Caco-2 (cell line): ENCODE data around the gene SORCS2. TPM values are rescaled to one million over a fixed set of nuclear protein-coding genes. Genes with fewer than 3 reads are reported as not detected.
A peak's percentile ranks its signal among the peaks of the same experiment; 100 is the strongest.

Experiments used
- BruUV-seq: library from RNA; stranded (reverse); fragments of 400-500 nt; replicated peaks from 2 replicates; lab custom pipeline; 2021; lab: Mats Ljungman, UMichigan
- CTCF ChIA-PET: fragments of 300-600 bp; sonication (Branson Sonifier 250); formaldehyde crosslinking; loops from one replicate; lab custom pipeline; 2022; ENCODE audit warnings: antibody characterized with exemption; lab: Charles Lee
- POLR2A ChIA-PET: fragments of 300-600 bp; sonication (Branson Sonifier 250); formaldehyde crosslinking; loops from one replicate; lab custom pipeline; 2022; ENCODE audit warnings: antibody characterized with exemption; lab: Charles Lee
- DNase-seq, 2 experiments: peaks; one replicate each; pipeline versions ENCODE4 v3.0.0 to v3.0.0-alpha.2; 2020 to 2022
- H3K27me3 ChIP-seq: replicated peaks from 2 replicates; pipeline ENCODE4 v1.6.0; 2011; ENCODE audit warnings: low read length; ENCODE audit not compliant: control insufficient read depth, insufficient read depth
- H3K36me3 ChIP-seq: 2 replicates; pipeline ENCODE4 v1.5.1; 2011; ENCODE audit warnings: low read length; ENCODE audit not compliant: control insufficient read depth, insufficient read depth
- H3K4me1 ChIP-seq: fragments of 250-450 bp; sonication (Bioruptor Pico); 2 replicates; pipeline ENCODE4 v1.5.1; 2020; ENCODE audit warnings: mild to moderate bottlenecking
- H3K4me3 ChIP-seq: 2 replicates; pipeline ENCODE4 v1.5.1; 2011; ENCODE audit warnings: low read depth, mild to moderate bottlenecking, control low read depth, low read length
- H3K9me3 ChIP-seq: fragments of 250-450 bp; sonication (Bioruptor Pico); 2 replicates; pipeline ENCODE4 v1.5.1; 2020; ENCODE audit warnings: mild to moderate bottlenecking, moderate library complexity
- H3K27ac Mint-ChIP-seq: one replicate; pipeline ENCODE4 v1.8.0; 2022; ENCODE audit warnings: mixed read lengths; ENCODE audit not compliant: unreplicated experiment
- H3K27me3 Mint-ChIP-seq: one replicate; pipeline ENCODE4 v1.8.0; 2022; ENCODE audit warnings: mixed read lengths; ENCODE audit not compliant: insufficient read depth, unreplicated experiment
- H3K36me3 Mint-ChIP-seq: one replicate; pipeline ENCODE4 v1.8.0; 2022; ENCODE audit warnings: mild to moderate bottlenecking, mixed read lengths; ENCODE audit not compliant: insufficient read depth, unreplicated experiment
- H3K4me1 Mint-ChIP-seq: one replicate; pipeline ENCODE4 v1.8.0; 2022; ENCODE audit warnings: low read depth, mixed read lengths; ENCODE audit not compliant: unreplicated experiment
- H3K4me3 Mint-ChIP-seq: one replicate; pipeline ENCODE4 v1.8.0; 2022; ENCODE audit warnings: mild to moderate bottlenecking, moderate library complexity, mixed read lengths; ENCODE audit not compliant: unreplicated experiment
- H3K9me3 Mint-ChIP-seq: one replicate; pipeline ENCODE4 v1.8.0; 2022; ENCODE audit warnings: mixed read lengths; ENCODE audit not compliant: unreplicated experiment
- intact Hi-C: fragments of 100-400 bp; cut with micrococcal nuclease; formaldehyde crosslinking; loops from one replicate; pipeline ENCODE4 v1.10.0; 2022; ENCODE audit not compliant: unreplicated experiment
- total RNA-seq: library from RNA; stranded (reverse); gene quantifications from 2 replicates; pipeline ENCODE4 v1.2.3, GENCODE V29; 2022
- TF ChIP-seq, protein P1 (sequence below), 2 experiments: fragments of 200-600 bp in 1 of 2; IDR thresholded peaks; 1 replicate in 1 of 2; 2 replicates in 1 of 2; pipeline versions ENCODE4 v1.5.1 to v1.8.0; 2011 to 2022; ENCODE audit warnings: antibody characterized with exemption in 1 of 2, control low read depth in 1 of 2, inconsistent platforms in 1 of 2, low read depth in 1 of 2, low read length in 1 of 2, mild to moderate bottlenecking in 1 of 2, moderate library complexity in 1 of 2; ENCODE audit not compliant: insufficient read depth in 1 of 2, severe bottlenecking in 1 of 2, unreplicated experiment in 1 of 2

Gene SORCS2
- total RNA-seq, 1 experiment from 2014 or later, result 1.6 TPM

DNA sequence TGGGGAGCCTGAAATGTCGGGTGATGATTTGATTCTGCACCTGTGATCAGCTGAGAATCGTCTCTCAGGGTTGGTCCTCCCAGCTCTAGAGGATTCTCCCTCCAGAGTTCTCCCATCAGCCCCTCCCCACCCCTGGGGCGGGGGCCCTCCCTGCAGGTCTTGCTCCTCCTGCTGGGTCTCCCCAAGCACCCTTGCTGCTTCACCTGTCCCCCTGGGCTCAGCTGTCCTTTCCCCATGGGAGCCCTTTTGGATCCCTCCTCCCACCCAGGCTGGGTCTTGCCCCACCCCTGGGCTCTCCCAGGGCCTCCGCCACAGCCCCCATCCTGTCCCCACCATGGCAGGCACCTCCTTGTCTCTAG is 220.2 kb downstream of the SORCS2 start:
- no peak for DNase-seq
- Mint-ChIP-seq H3K9me3 (peaks cover 26% of the 10 kb centered on the region), H3K4me3 (no peak overlapping the region), H3K36me3 (peaks cover 9% of the 10 kb centered on the region), H3K27me3 (no peaks in the 10 kb centered on the region), H3K4me1 (peaks cover 37% of the 10 kb centered on the region), H3K27ac (no peak overlapping the region)
- TF ChIP-seq, protein P1, sequence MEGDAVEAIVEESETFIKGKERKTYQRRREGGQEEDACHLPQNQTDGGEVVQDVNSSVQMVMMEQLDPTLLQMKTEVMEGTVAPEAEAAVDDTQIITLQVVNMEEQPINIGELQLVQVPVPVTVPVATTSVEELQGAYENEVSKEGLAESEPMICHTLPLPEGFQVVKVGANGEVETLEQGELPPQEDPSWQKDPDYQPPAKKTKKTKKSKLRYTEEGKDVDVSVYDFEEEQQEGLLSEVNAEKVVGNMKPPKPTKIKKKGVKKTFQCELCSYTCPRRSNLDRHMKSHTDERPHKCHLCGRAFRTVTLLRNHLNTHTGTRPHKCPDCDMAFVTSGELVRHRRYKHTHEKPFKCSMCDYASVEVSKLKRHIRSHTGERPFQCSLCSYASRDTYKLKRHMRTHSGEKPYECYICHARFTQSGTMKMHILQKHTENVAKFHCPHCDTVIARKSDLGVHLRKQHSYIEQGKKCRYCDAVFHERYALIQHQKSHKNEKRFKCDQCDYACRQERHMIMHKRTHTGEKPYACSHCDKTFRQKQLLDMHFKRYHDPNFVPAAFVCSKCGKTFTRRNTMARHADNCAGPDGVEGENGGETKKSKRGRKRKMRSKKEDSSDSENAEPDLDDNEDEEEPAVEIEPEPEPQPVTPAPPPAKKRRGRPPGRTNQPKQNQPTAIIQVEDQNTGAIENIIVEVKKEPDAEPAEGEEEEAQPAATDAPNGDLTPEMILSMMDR (IDR thresholded peaks at IDR 0.05; ENCODE audit: insufficient read depth in 1 of 2, low read depth in 1 of 2, low read length in 1 of 2, severe bottlenecking in 1 of 2, unreplicated experiment in 1 of 2), result no peak
- ChIA-PET POLR2A (no interaction called here), CTCF (no interaction called here)
- H3K36me3 ChIP-seq, result no peaks in the 10 kb centered on the region
- intact Hi-C loops, result no loop called here
- H3K27me3 ChIP-seq, result no peaks in the 10 kb centered on the region
- BruUV-seq, result no TSS peak
- H3K4me1 ChIP-seq, result peaks cover 30% of the 10 kb centered on the region
- H3K4me3 ChIP-seq, result no peak overlapping the region
- H3K9me3 ChIP-seq, result peaks cover 6% of the 10 kb centered on the region; the same call in 1 of the 2 replicates

DNA sequence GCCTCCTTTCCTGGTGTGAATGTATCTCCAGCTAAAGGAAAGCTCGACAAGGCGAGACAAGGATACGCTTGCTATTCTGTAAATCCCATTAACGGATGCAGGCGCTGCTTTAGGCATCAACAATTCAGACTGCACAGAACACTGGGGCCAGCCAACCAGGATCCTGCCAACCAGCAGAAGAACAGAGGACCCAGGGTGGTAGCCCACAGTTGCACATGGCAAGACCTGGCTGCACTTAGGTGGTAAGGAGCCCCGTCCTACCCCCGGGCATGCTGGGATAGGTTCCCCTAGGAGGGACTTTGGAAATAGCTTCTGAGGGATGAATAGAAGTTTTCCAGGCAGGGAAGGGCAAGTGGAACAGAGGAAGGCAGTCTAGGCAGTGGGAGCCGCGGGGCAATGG is 221.7 kb downstream of the SORCS2 start:
- no peak overlapping the region for H3K4me3 Mint-ChIP-seq

DNA sequence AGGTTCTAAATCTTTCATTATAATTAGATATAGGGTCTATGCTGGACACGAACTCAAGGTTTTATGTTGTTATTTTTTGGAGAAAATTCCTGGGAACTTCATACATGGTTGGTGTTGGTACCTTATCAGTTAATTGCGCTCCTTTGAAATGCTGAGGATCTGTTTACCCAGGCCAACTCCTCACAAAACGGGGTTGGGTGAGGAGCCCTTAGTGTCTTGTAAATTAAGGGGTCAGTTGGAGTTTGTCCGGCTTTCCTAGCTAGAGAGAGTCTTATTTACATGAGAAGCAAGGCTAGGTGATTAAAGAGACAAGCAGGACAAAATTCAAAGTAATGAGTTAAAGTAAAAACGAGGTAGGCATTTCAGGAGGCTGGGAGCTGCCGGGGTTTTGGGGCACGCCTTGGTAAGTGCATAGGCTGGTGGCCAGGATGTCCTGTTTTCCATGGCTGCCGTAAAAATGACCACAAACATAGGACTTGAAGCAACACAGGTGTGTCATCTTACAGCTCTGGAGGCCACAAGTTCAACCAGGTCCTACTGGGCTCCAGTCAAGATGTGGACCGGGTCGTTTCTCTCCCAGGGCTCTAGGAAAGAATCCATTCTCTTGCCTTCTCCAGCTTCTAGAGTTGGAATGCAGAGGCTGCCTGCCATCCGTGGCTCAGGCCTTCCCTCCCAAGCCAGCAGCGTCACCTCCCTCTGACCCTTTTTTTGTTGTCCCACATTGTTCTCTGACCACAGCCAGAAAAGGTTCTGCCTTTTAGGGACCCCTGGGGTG is 222.6 kb downstream of the SORCS2 start:
- peak overlapping the region; percentile 73 for H3K27ac Mint-ChIP-seq
- Histone ChIP-seq H3K36me3 (no peaks in the 10 kb centered on the region), H3K4me1 (peaks cover 30% of the 10 kb centered on the region), H3K27me3 (no peaks in the 10 kb centered on the region), H3K9me3 (no peaks in the 10 kb centered on the region), H3K4me3 (no peak overlapping the region)
- H3K4me3 Mint-ChIP-seq, result no peak overlapping the region
- H3K4me1 Mint-ChIP-seq, result peaks cover 37% of the 10 kb centered on the region
- BruUV-seq, result no TSS peak
- DNase-seq, result peak in 1 of 2 experiments; percentile 28
- H3K9me3 Mint-ChIP-seq, result peaks cover 10% of the 10 kb centered on the region
- ChIA-PET POLR2A (no interaction called here), CTCF (no interaction called here)
- TF ChIP-seq, protein P1 (IDR thresholded peaks at IDR 0.05; ENCODE audit: insufficient read depth in 1 of 2, low read depth in 1 of 2, low read length in 1 of 2, severe bottlenecking in 1 of 2, unreplicated experiment in 1 of 2), result no peak
- intact Hi-C loops, result no loop called here
- peaks cover 9% of the 10 kb centered on the region for H3K36me3 Mint-ChIP-seq
- H3K27me3 Mint-ChIP-seq, result no peaks in the 10 kb centered on the region

More for the DNA sequence above, 221.7 kb downstream of the SORCS2 start:
- TF ChIP-seq, protein P1 (IDR thresholded peaks at IDR 0.05; ENCODE audit: insufficient read depth in 1 of 2, low read depth in 1 of 2, low read length in 1 of 2, severe bottlenecking in 1 of 2, unreplicated experiment in 1 of 2), result no peak
- intact Hi-C loops, result no loop called here
- peaks cover 11% of the 10 kb centered on the region for H3K9me3 Mint-ChIP-seq
- DNase-seq, result no peak
- peaks cover 9% of the 10 kb centered on the region for H3K36me3 Mint-ChIP-seq
- 0 out of 2 replicates have a peak, but pooled peaks cover under 1% of the 10 kb centered on the region for H3K9me3 ChIP-seq
- H3K36me3 ChIP-seq, result no peaks in the 10 kb centered on the region
- H3K4me1 Mint-ChIP-seq, result peaks cover 37% of the 10 kb centered on the region
- ChIA-PET POLR2A (no interaction called here), CTCF (no interaction called here)
- H3K27ac Mint-ChIP-seq, result peak overlapping the region; percentile 73
- peaks cover 30% of the 10 kb centered on the region for H3K4me1 ChIP-seq
- no peaks in the 10 kb centered on the region for H3K27me3 Mint-ChIP-seq
- H3K27me3 ChIP-seq, result no peaks in the 10 kb centered on the region
- no TSS peak for BruUV-seq
- no peak overlapping the region for H3K4me3 ChIP-seq
